ENCODE measurements around the gene EMC9.

DNA sequence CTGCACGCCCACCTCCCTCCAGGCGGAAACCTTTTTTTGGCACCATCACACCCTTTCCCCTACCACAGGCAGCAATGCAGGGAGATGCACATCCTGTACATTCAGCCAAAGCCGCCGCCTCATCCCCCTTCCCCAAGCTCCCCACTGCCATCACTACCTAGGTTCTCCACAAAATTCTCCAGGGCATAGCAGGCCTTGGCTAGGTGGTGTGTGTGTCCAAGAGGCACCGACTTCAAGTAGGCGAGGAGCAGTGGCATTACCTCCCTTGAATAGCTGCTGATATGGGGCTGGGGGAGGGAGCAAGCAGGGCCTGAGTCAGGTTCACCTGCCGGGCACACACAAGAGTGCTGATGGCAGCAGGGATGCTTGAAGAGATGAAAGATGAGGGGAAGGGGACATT, 43.6 kb upstream of the EMC9 start:
- TF ChIP-seq EZH2 (IDR thresholded peaks at IDR 0.05; ENCODE audit: low read depth) = no peak
- TF ChIP-seq, protein P1, sequence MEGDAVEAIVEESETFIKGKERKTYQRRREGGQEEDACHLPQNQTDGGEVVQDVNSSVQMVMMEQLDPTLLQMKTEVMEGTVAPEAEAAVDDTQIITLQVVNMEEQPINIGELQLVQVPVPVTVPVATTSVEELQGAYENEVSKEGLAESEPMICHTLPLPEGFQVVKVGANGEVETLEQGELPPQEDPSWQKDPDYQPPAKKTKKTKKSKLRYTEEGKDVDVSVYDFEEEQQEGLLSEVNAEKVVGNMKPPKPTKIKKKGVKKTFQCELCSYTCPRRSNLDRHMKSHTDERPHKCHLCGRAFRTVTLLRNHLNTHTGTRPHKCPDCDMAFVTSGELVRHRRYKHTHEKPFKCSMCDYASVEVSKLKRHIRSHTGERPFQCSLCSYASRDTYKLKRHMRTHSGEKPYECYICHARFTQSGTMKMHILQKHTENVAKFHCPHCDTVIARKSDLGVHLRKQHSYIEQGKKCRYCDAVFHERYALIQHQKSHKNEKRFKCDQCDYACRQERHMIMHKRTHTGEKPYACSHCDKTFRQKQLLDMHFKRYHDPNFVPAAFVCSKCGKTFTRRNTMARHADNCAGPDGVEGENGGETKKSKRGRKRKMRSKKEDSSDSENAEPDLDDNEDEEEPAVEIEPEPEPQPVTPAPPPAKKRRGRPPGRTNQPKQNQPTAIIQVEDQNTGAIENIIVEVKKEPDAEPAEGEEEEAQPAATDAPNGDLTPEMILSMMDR (conservative IDR thresholded peaks at IDR 0.05) = no peak

Data from PC-9 (cell line).